Measurements from ENCODE around the gene CEP162. TPM values are rescaled to one million over a fixed set of nuclear protein-coding genes. Genes with fewer than 3 reads are reported as not detected.
"Not testable (repeated sequence)": the region's sequence is repeated elsewhere in the genome, so short reads cannot be mapped to it uniquely, and the experiment has no call there.

Gene CEP162
- total RNA-seq, 1 donor from 2014 or later, result 11.0 TPM

DNA sequence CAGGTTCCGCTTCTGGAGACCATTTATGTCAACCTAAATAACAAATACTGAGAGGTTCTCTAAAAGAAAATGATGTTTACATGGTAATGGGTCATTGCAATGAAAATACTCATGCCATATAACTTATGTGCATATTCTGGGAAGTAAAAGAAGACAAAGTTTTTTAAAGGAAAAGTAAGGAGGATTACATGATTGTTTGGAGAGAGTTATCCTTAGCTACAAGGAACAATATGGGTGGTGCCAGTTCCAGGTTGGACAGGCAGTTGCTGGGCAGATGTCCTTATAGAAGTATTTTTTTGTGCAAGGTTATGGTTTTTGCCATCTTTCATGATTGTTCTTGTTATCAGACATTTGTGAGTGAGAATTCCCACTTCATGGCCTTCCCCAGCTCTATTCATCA, 141.4 kb downstream of the CEP162 start:
- DNase-seq, result no peak
- H3K9me3 ChIP-seq, result no peaks in the 10 kb centered on the region
- no peak overlapping the region for H3K4me3 ChIP-seq
- H3K4me1 ChIP-seq, result no peaks in the 10 kb centered on the region
- no peak for ATAC-seq
- intact Hi-C loops (cut with DNase I), result no loop called here
- H3K27ac ChIP-seq, result no peak overlapping the region
- TF ChIP-seq, protein P1, sequence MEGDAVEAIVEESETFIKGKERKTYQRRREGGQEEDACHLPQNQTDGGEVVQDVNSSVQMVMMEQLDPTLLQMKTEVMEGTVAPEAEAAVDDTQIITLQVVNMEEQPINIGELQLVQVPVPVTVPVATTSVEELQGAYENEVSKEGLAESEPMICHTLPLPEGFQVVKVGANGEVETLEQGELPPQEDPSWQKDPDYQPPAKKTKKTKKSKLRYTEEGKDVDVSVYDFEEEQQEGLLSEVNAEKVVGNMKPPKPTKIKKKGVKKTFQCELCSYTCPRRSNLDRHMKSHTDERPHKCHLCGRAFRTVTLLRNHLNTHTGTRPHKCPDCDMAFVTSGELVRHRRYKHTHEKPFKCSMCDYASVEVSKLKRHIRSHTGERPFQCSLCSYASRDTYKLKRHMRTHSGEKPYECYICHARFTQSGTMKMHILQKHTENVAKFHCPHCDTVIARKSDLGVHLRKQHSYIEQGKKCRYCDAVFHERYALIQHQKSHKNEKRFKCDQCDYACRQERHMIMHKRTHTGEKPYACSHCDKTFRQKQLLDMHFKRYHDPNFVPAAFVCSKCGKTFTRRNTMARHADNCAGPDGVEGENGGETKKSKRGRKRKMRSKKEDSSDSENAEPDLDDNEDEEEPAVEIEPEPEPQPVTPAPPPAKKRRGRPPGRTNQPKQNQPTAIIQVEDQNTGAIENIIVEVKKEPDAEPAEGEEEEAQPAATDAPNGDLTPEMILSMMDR (IDR thresholded peaks at IDR 0.05), result no peak
- no peaks in the 10 kb centered on the region for H3K36me3 ChIP-seq
- H3K27me3 ChIP-seq, result no peaks in the 10 kb centered on the region

DNA sequence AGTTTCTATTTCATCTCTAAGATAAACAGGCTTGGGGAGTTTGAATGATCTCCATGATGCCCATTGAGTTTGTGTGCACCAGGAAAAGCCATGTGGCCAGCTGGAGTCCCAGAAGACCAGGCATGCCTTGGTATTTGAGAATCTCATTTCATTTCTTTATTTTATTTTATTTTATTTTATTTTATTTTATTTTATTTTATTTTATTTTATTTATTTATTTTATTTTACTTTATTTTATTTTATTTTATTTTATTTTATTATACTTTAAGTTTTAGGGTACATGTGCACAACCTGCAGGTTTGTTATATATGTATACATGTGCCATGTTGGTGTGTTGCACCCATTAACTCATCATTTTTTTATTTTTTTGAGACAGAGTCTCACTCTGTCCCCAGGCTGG, 142.7 kb downstream of the CEP162 start:
- not testable (repeated sequence) for H3K4me1 ChIP-seq

DNA sequence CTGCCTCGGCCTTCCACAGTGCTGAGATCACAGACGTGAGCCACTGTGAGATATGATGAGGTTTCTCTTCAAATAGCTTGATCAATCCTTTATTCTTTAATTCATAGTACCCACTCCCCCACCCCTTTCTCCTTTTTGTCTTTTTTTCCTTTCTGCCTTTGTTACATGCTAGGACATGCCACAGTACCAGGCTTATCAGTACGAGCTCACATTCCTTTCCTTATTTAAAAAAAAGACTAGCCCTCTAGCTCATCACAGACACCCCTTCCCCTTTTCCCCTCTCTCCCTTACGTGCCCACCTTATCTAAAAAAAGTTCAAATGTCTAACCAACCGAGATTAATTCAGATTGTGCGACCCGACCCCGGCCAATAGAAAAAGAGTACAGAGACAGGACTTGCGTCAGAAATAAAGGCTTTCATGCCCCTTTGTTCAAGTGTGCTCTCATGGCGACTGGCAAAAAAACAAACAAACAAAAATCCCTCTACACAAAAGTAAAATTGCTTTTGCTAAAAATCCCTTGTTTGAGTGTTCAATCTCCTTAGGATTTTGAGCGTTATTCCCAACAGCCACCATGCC, 144.7 kb downstream of the CEP162 start:
- intact Hi-C loops (cut with DNase I), result no loop called here
- DNase-seq, result no peak
- H3K36me3 ChIP-seq, result no peaks in the 10 kb centered on the region
- H3K4me1 ChIP-seq, result no peaks in the 10 kb centered on the region
- no peak overlapping the region for H3K27ac ChIP-seq
- ATAC-seq, result no peak
- no peaks in the 10 kb centered on the region for H3K9me3 ChIP-seq
- TF ChIP-seq, protein P1 (IDR thresholded peaks at IDR 0.05), result no peak
- no peaks in the 10 kb centered on the region for H3K27me3 ChIP-seq
- H3K4me3 ChIP-seq, result no peak overlapping the region

More for the DNA sequence above, 142.7 kb downstream of the CEP162 start:
- intact Hi-C loops (cut with DNase I); H3K36me3 ChIP-seq; ATAC-seq; H3K9me3 ChIP-seq; DNase-seq; H3K27me3 ChIP-seq; H3K4me3 ChIP-seq; H3K27ac ChIP-seq: not testable (repeated sequence)

DNA sequence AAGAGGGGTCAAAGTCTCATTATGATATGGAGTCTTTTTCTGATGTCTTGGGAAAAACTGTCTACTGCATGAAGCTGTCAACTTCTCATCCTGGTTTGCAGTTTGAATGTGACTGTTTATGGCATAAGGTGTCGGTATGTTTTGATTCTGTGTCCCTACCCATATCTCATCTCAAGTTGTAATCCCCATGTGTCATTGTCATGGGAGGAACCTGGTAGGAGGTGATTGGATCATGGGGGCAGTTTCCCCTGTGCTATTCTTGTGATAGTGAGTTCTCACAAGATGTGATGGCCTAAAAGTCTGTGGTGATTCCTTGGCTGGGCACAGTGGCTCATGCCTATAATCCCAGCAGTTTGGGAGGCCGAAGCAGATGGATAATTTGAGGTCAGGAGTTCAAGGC, 146.2 kb downstream of the CEP162 start:
- Histone ChIP-seq H3K36me3 (no peaks in the 10 kb centered on the region), H3K4me3 (no peak overlapping the region), H3K27ac (no peak overlapping the region), H3K9me3 (no peaks in the 10 kb centered on the region), H3K27me3 (no peaks in the 10 kb centered on the region), H3K4me1 (no peaks in the 10 kb centered on the region)
- DNase-seq (no peak), ATAC-seq (no peak)
- intact Hi-C loops (cut with DNase I), result no loop called here
- TF ChIP-seq, protein P1 (IDR thresholded peaks at IDR 0.05), result no peak

DNA sequence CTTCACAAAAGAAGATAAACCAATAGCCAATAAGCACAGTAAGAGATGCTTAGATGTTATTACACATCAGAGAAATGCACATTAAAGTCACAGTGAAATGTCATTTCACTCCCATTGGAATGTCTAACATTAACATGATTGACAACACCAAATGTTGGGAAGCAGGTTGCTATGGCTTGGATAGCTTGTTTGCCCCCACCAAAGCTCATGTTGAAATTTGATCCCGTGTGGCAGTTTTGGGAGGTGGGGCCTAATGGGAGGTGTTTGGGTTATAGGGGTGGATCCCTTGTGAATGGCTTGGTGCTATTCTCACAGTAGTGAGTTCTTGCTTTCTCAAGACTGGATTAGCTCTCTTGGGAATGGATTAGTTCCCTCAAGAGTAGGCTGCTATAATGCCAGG, 149.1 kb downstream of the CEP162 start:
- ATAC-seq (no peak), DNase-seq (no peak)
- Histone ChIP-seq H3K27me3 (no peaks in the 10 kb centered on the region), H3K4me1 (no peaks in the 10 kb centered on the region), H3K4me3 (no peak overlapping the region), H3K36me3 (no peaks in the 10 kb centered on the region), H3K27ac (no peak overlapping the region), H3K9me3 (no peaks in the 10 kb centered on the region)
- TF ChIP-seq, protein P1 (IDR thresholded peaks at IDR 0.05), result no peak
- intact Hi-C loops (cut with DNase I), result no loop called here

DNA sequence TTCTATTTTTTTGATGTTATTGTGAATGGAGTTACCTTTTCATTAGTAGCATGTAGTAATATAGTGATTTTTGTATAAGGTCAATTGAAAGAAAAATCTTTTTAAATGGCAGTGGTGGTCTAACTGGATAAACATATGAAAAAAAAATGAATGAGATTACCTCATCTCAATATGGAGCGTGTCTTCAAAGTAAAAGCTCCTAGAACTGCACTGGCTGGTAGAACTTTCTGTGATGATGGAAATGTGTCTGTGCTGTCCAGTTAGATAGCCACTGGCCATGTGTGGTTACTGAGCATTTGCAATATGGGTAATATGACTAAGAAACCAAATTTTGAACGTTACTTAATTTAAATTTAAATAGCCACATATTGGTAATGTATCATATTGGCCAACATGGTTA, 149.8 kb downstream of the CEP162 start:
- intact Hi-C loops (cut with DNase I), result no loop called here
- Histone ChIP-seq H3K36me3 (no peaks in the 10 kb centered on the region), H3K4me3 (no peak overlapping the region), H3K27me3 (no peaks in the 10 kb centered on the region), H3K4me1 (no peaks in the 10 kb centered on the region), H3K9me3 (no peaks in the 10 kb centered on the region), H3K27ac (no peak overlapping the region)
- TF ChIP-seq, protein P1 (IDR thresholded peaks at IDR 0.05), result no peak
- DNase-seq (no peak), ATAC-seq (no peak)
